K562 (cell line): Measurements from ENCODE around the gene KLF2. TPM values are rescaled to one million over a fixed set of nuclear protein-coding genes. Genes with fewer than 3 reads are reported as not detected.
A peak's percentile ranks its signal among the peaks of the same experiment; 100 is the strongest.

ENCODE experiments used
- CSDE1 ChIP-seq, 2 experiments: fragments of 450-650 bp; IDR thresholded peaks; 2 replicates each; pipeline ENCODE4 v1.6.1; 2016; ENCODE audit warnings: mild to moderate bottlenecking in 1 of 2
- IFI16 ChIP-seq: fragments of 250-450 bp; sonication (Bioruptor Pico); IDR thresholded peaks from 2 replicates; pipeline ENCODE4 v2.1.2; 2022; ENCODE audit warnings: mild to moderate bottlenecking, inconsistent platforms
- POLR2G ChIP-seq: fragments of 200-400 bp; formaldehyde crosslinking; IDR thresholded peaks from 2 replicates; pipeline ENCODE4 v1.6.1; 2017; ENCODE audit warnings: low read depth, mild to moderate bottlenecking, antibody characterized with exemption, low read length, moderate library complexity
- POU5F1 ChIP-seq: fragments of 150-350 bp; IDR thresholded peaks from 2 replicates; pipeline ENCODE4 v1.6.1; 2014; ENCODE audit warnings: borderline replicate concordance, low read length, low read depth, mild to moderate bottlenecking; ENCODE audit not compliant: partially characterized antibody
- TAF15 ChIP-seq: fragments of 200-400 bp; formaldehyde crosslinking; IDR thresholded peaks from 2 replicates; pipeline ENCODE4 v1.6.1; 2017; ENCODE audit warnings: mild to moderate bottlenecking, low read depth, low read length, moderate library complexity
- ZNF224 ChIP-seq: sonication (generic); formaldehyde crosslinking; IDR thresholded peaks from 2 replicates; pipeline ENCODE4 v1.8.0; 2022; ENCODE audit warnings: mild to moderate bottlenecking, missing genetic modification reagents
- ZNF830 ChIP-seq: fragments of 250-450 bp; sonication (Bioruptor Pico); IDR thresholded peaks from 2 replicates; pipeline ENCODE4 v1.5.0; 2021; ENCODE audit warnings: mild to moderate bottlenecking
- polyA plus RNA-seq, 8 experiments: library from polyadenylated mRNA; depleted of rRNA in 4 of 8; stranded (reverse) in 5 of 8; unstranded in 3 of 8; fragments of >200 nt; fragmentation: Nextera tagmentation in 2 of 8; fragmentation: Illumina TruSeq in 1 of 8; extraction: Ambion mirVana in 2 of 8; extraction: Trizol in 1 of 8; gene quantifications; 2 replicates each; pipeline versions ENCODE4 v1.2.1 to v1.2.3, GENCODE V29; 2011 to 2014; ENCODE audit warnings: inconsistent platforms in 1 of 8, missing spikeins in 1 of 8
- total RNA-seq, 7 experiments: library from RNA; depleted of rRNA in 6 of 7; stranded (reverse); fragments of >200 nt in 6 of 7; fragmentation: Illumina TruSeq in 2 of 7; extraction: Trizol in 2 of 7; gene quantifications; 2 replicates each; pipeline versions ENCODE4 v1.2.1 to v1.2.3, GENCODE V29; 2011 to 2021; ENCODE audit warnings: low replicate concordance in 1 of 7
- TF ChIP-seq, protein P1 (sequence below): sonication (generic); formaldehyde crosslinking; IDR thresholded peaks from 2 replicates; pipeline ENCODE4 v1.8.1; 2023; ENCODE audit warnings: mild to moderate bottlenecking, missing genetic modification reagents, moderate library complexity
- TF ChIP-seq, protein P2 (sequence below): fragments of 450-650 bp; IDR thresholded peaks from 2 replicates; pipeline ENCODE4 v1.7.0; 2016; ENCODE audit warnings: borderline replicate concordance
- TF ChIP-seq, protein P3 (sequence below), 2 experiments: fragments of 450-650 bp; conservative IDR thresholded peaks; 2 replicates each; pipeline ENCODE4 v1.6.1; 2017; ENCODE audit warnings: mild to moderate bottlenecking in 2 of 2, moderate library complexity in 2 of 2
- TF ChIP-seq, protein P4 (sequence below): fragments of 250-450 bp; sonication (Bioruptor Pico); IDR thresholded peaks from 2 replicates; pipeline ENCODE4 v1.4.0; 2020; ENCODE audit warnings: mild to moderate bottlenecking, moderate library complexity, borderline replicate concordance
- TF ChIP-seq, protein P5 (sequence below): IDR thresholded peaks from 2 replicates; pipeline ENCODE4 v1.6.1; 2011; ENCODE audit not compliant: insufficient read length; ENCODE audit errors: extremely low read depth
- TF ChIP-seq, protein P6 (sequence below): fragments of 250-450 bp; sonication (Bioruptor Pico); IDR thresholded peaks from 2 replicates; pipeline ENCODE4 v1.8.0; 2022; ENCODE audit warnings: moderate library complexity, mild to moderate bottlenecking, inconsistent platforms
- TF ChIP-seq, protein P7 (sequence below): fragments of 450-650 bp; conservative IDR thresholded peaks from 2 replicates; pipeline ENCODE4 v1.6.1; 2016; ENCODE audit warnings: missing genetic modification characterization, low read depth, mild to moderate bottlenecking, missing compliant biosample characterization, moderate library complexity

Gene KLF2
- total and polyA plus RNA-seq, 9 of the 15 experiments (the other 6 are each of a cell fraction or from before 2014, with no cell fraction given), result 0.07 to 0.71 TPM; not detected in 7

DNA sequence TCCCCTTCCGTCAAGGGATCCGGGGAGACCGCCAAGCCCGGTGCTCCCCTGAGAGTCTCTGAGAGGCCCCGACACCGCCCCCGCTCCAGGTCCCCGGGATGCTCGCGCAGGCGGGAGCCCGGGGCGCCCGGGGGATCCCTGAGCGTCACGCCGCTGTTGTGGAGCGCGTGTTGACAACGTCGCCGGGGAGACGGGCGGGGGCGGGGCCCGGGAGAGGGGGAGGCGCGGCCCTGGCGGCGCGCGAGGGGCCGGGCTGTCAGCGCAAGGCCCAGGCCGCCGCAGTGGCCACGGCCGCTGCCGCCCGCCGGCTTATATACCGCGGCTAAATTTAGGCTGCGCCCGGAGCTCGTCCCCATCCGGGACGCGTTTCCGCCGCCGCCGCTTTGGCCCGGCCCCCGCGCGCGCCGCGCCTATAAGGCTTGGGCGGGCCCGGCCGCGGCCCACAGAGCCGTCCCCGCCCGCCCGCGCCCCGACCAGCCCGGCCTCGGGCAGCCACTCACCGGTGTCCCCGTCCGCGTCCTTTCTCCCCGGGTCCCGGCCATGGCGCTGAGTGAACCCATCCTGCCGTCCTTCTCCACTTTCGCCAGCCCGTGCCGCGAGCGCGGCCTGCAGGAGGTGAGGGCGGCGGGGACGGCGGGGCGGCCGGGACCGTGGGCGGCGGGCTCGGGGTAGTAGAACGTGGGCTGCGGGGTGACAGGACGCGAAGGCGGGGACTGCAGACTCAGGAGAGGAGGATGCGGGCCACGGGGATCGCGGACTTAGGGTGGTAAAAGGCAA is at the start of gene KLF2 (continued):
- TF ChIP-seq ZNF830 (CRISPR knock-in tag), result no peak
- peak; percentile 77 for TF ChIP-seq POLR2G
- TF ChIP-seq ZNF224 (CRISPR knock-in tag), result no peak
- no peak for TF ChIP-seq IFI16 (CRISPR knock-in tag)
- TF ChIP-seq, protein P1, sequence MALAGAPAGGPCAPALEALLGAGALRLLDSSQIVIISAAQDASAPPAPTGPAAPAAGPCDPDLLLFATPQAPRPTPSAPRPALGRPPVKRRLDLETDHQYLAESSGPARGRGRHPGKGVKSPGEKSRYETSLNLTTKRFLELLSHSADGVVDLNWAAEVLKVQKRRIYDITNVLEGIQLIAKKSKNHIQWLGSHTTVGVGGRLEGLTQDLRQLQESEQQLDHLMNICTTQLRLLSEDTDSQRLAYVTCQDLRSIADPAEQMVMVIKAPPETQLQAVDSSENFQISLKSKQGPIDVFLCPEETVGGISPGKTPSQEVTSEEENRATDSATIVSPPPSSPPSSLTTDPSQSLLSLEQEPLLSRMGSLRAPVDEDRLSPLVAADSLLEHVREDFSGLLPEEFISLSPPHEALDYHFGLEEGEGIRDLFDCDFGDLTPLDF, result no peak
- TF ChIP-seq, protein P2, sequence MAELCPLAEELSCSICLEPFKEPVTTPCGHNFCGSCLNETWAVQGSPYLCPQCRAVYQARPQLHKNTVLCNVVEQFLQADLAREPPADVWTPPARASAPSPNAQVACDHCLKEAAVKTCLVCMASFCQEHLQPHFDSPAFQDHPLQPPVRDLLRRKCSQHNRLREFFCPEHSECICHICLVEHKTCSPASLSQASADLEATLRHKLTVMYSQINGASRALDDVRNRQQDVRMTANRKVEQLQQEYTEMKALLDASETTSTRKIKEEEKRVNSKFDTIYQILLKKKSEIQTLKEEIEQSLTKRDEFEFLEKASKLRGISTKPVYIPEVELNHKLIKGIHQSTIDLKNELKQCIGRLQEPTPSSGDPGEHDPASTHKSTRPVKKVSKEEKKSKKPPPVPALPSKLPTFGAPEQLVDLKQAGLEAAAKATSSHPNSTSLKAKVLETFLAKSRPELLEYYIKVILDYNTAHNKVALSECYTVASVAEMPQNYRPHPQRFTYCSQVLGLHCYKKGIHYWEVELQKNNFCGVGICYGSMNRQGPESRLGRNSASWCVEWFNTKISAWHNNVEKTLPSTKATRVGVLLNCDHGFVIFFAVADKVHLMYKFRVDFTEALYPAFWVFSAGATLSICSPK, result no peak
- TF ChIP-seq, protein P3, sequence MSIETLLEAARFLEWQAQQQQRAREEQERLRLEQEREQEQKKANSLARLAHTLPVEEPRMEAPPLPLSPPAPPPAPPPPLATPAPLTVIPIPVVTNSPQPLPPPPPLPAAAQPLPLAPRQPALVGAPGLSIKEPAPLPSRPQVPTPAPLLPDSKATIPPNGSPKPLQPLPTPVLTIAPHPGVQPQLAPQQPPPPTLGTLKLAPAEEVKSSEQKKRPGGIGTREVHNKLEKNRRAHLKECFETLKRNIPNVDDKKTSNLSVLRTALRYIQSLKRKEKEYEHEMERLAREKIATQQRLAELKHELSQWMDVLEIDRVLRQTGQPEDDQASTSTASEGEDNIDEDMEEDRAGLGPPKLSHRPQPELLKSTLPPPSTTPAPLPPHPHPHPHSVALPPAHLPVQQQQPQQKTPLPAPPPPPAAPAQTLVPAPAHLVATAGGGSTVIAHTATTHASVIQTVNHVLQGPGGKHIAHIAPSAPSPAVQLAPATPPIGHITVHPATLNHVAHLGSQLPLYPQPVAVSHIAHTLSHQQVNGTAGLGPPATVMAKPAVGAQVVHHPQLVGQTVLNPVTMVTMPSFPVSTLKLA (conservative IDR thresholded peaks at IDR 0.05), result peak in 1 of 2 experiments; percentile 65; a peak in 2 of 4 replicates
- TF ChIP-seq TAF15, result no peak
- TF ChIP-seq CSDE1 (IDR thresholded peaks at IDR 0.05), result no peak
- TF ChIP-seq, protein P4, sequence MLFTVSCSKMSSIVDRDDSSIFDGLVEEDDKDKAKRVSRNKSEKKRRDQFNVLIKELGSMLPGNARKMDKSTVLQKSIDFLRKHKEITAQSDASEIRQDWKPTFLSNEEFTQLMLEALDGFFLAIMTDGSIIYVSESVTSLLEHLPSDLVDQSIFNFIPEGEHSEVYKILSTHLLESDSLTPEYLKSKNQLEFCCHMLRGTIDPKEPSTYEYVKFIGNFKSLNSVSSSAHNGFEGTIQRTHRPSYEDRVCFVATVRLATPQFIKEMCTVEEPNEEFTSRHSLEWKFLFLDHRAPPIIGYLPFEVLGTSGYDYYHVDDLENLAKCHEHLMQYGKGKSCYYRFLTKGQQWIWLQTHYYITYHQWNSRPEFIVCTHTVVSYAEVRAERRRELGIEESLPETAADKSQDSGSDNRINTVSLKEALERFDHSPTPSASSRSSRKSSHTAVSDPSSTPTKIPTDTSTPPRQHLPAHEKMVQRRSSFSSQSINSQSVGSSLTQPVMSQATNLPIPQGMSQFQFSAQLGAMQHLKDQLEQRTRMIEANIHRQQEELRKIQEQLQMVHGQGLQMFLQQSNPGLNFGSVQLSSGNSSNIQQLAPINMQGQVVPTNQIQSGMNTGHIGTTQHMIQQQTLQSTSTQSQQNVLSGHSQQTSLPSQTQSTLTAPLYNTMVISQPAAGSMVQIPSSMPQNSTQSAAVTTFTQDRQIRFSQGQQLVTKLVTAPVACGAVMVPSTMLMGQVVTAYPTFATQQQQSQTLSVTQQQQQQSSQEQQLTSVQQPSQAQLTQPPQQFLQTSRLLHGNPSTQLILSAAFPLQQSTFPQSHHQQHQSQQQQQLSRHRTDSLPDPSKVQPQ (CRISPR knock-in tag), result no peak
- no peak for TF ChIP-seq POU5F1
- TF ChIP-seq, protein P5, sequence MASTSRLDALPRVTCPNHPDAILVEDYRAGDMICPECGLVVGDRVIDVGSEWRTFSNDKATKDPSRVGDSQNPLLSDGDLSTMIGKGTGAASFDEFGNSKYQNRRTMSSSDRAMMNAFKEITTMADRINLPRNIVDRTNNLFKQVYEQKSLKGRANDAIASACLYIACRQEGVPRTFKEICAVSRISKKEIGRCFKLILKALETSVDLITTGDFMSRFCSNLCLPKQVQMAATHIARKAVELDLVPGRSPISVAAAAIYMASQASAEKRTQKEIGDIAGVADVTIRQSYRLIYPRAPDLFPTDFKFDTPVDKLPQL, result no peak
- TF ChIP-seq, protein P6, sequence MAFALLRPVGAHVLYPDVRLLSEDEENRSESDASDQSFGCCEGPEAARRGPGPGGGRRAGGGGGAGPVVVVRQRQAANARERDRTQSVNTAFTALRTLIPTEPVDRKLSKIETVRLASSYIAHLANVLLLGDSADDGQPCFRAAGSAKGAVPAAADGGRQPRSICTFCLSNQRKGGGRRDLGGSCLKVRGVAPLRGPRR, result no peak
- TF ChIP-seq, protein P7, sequence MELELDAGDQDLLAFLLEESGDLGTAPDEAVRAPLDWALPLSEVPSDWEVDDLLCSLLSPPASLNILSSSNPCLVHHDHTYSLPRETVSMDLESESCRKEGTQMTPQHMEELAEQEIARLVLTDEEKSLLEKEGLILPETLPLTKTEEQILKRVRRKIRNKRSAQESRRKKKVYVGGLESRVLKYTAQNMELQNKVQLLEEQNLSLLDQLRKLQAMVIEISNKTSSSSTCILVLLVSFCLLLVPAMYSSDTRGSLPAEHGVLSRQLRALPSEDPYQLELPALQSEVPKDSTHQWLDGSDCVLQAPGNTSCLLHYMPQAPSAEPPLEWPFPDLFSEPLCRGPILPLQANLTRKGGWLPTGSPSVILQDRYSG (tag), result no peak
